Loucy (cell line): ENCODE results near the gene KIF1B.

Source experiments
- H2AFZ ChIP-seq: fragments of 200-600 bp; sonication (generic); 2 replicates; pipeline ENCODE4 v1.6.0; 2016; ENCODE audit warnings: antibody characterized with exemption, mild to moderate bottlenecking, low read length, moderate library complexity
- H3F3A ChIP-seq: fragments of 200-600 bp; 2 replicates; pipeline ENCODE4 v1.6.0; 2016; ENCODE audit warnings: antibody characterized with exemption, low read depth, mild to moderate bottlenecking
- H3K27me3 ChIP-seq: fragments of 200-600 bp; sonication (generic); 2 replicates; pipeline ENCODE4 v1.6.1; 2014; ENCODE audit warnings: low read length, mild to moderate bottlenecking; ENCODE audit not compliant: insufficient read depth, poor library complexity, severe bottlenecking
- H3K36me3 ChIP-seq: fragments of 200-600 bp; sonication (generic); 2 replicates; pipeline ENCODE4 v1.6.1; 2016; ENCODE audit warnings: low read length; ENCODE audit not compliant: insufficient read depth
- H3K4me1 ChIP-seq: fragments of 200-600 bp; sonication (generic); 2 replicates; pipeline ENCODE4 v1.5.1; 2014; ENCODE audit warnings: low read length, mild to moderate bottlenecking; ENCODE audit not compliant: insufficient read depth, poor library complexity, severe bottlenecking
- H3K4me2 ChIP-seq: fragments of 200-600 bp; sonication (generic); 2 replicates; pipeline ENCODE4 v1.6.0; 2014; ENCODE audit warnings: antibody characterized with exemption, low read length, low read depth, mild to moderate bottlenecking; ENCODE audit not compliant: poor library complexity, severe bottlenecking
- H3K4me3 ChIP-seq: fragments of 200-600 bp; sonication (generic); 2 replicates; pipeline ENCODE4 v1.5.1; 2014; ENCODE audit warnings: low read length, mild to moderate bottlenecking, mixed read lengths; ENCODE audit not compliant: poor library complexity, severe bottlenecking
- H3K79me2 ChIP-seq: fragments of 200-600 bp; sonication (generic); 2 replicates; pipeline ENCODE4 v1.6.1; 2014; ENCODE audit warnings: low read length; ENCODE audit not compliant: insufficient read depth
- H3K9ac ChIP-seq: fragments of 200-600 bp; sonication (generic); 2 replicates; pipeline ENCODE4 v1.6.0; 2014; ENCODE audit warnings: mild to moderate bottlenecking, low read depth, low read length, moderate library complexity; ENCODE audit not compliant: poor library complexity, severe bottlenecking
- H3K9me2 ChIP-seq: fragments of 200-600 bp; sonication (generic); replicated peaks from 2 replicates; pipeline ENCODE4 v1.6.1; 2016; ENCODE audit warnings: low read depth, low read length, mixed read lengths
- H3K9me3 ChIP-seq: fragments of 200-600 bp; sonication (generic); 2 replicates; pipeline ENCODE4 v1.6.1; 2014; ENCODE audit warnings: mild to moderate bottlenecking, antibody characterized with exemption, low read length, low read depth; ENCODE audit not compliant: insufficient read depth
- H4K20me1 ChIP-seq: fragments of 200-600 bp; sonication (generic); 2 replicates; pipeline ENCODE4 v1.6.0; 2014; ENCODE audit warnings: antibody characterized with exemption, low read length, mild to moderate bottlenecking; ENCODE audit not compliant: insufficient read depth, poor library complexity, severe bottlenecking
- CTCF ChIP-seq: fragments of 200-600 bp; sonication (generic); conservative IDR thresholded peaks from 2 replicates; pipeline ENCODE4 v1.5.1; 2014; ENCODE audit warnings: mild to moderate bottlenecking, antibody characterized with exemption, low read length
- EZH2phosphoT487 ChIP-seq: fragments of 200-600 bp; IDR thresholded peaks from 2 replicates; pipeline ENCODE4 v1.6.1; 2018; ENCODE audit warnings: antibody characterized with exemption, mild to moderate bottlenecking, moderate library complexity, borderline replicate concordance

KIF1B gene

GRCh38 chr1:10379676-10380075 is 169.3 kb downstream of the KIF1B start:
- no peak for TF ChIP-seq CTCF
- TF ChIP-seq EZH2phosphoT487, result no peak
- H3F3A ChIP-seq, result no peaks in the 10 kb centered on the region
- no peak overlapping the region for H2AFZ ChIP-seq
- H3K4me1 ChIP-seq, result no peaks in the 10 kb centered on the region
- no peaks in the 10 kb centered on the region for H3K9me2 ChIP-seq
- no peaks in the 10 kb centered on the region for H4K20me1 ChIP-seq
- H3K27me3 ChIP-seq, result no peaks in the 10 kb centered on the region
- H3K4me3 ChIP-seq, result no peak overlapping the region
- H3K36me3 ChIP-seq, result peaks cover 18% of the 10 kb centered on the region; the same call in 1 of the 2 replicates
- H3K9ac ChIP-seq, result no peak overlapping the region
- no peaks in the 10 kb centered on the region for H3K9me3 ChIP-seq
- no peak overlapping the region for H3K4me2 ChIP-seq
- H3K79me2 ChIP-seq, result no peaks in the 10 kb centered on the region

GRCh38 chr1:10380594-10381275 is 170.4 kb downstream of the KIF1B start:
- H3K9me3 ChIP-seq, result no peaks in the 10 kb centered on the region
- H3K27me3 ChIP-seq, result no peaks in the 10 kb centered on the region
- H3K4me2 ChIP-seq, result no peak overlapping the region
- no peaks in the 10 kb centered on the region for H3K4me1 ChIP-seq
- H3F3A ChIP-seq, result no peaks in the 10 kb centered on the region
- no peak for TF ChIP-seq CTCF
- TF ChIP-seq EZH2phosphoT487, result no peak
- H3K9ac ChIP-seq, result no peak overlapping the region
- no peaks in the 10 kb centered on the region for H3K9me2 ChIP-seq
- no peaks in the 10 kb centered on the region for H3K79me2 ChIP-seq
- H3K4me3 ChIP-seq, result no peak overlapping the region
- no peak overlapping the region for H2AFZ ChIP-seq
- no peaks in the 10 kb centered on the region for H4K20me1 ChIP-seq
- H3K36me3 ChIP-seq, result peaks cover 11% of the 10 kb centered on the region; the same call in 1 of the 2 replicates

GRCh38 chr1:10383630-10384029 is 173.3 kb downstream of the KIF1B start:
- TF ChIP-seq CTCF (no peak), EZH2phosphoT487 (no peak)
- no peaks in the 10 kb centered on the region for H3K27me3 ChIP-seq
- H3K9me2 ChIP-seq, result no peaks in the 10 kb centered on the region
- H3K4me3 ChIP-seq, result no peak overlapping the region
- H3K4me2 ChIP-seq, result no peak overlapping the region
- H3K36me3 ChIP-seq, result no peaks in the 10 kb centered on the region; the same call in 1 of the 2 replicates
- no peak overlapping the region for H3K9ac ChIP-seq
- H3K79me2 ChIP-seq, result no peaks in the 10 kb centered on the region
- peaks cover 13% of the 10 kb centered on the region for H3K4me1 ChIP-seq
- H3F3A ChIP-seq, result no peaks in the 10 kb centered on the region
- no peaks in the 10 kb centered on the region for H3K9me3 ChIP-seq
- H2AFZ ChIP-seq, result no peak overlapping the region
- H4K20me1 ChIP-seq, result no peaks in the 10 kb centered on the region
